Caki2 (cell line): ENCODE data around the gene AKAP1. TPM values are rescaled to one million over a fixed set of nuclear protein-coding genes. Genes with fewer than 3 reads are reported as not detected.

ENCODE experiments used
- total RNA-seq: library from RNA; depleted of rRNA; stranded (reverse); fragments of >200 nt; shearing (Covaris generic); gene quantifications from 2 replicates; pipeline ENCODE4 v1.2.3, GENCODE V29; 2014; ENCODE audit warnings: low replicate concordance; rRNA removed

Gene AKAP1
- total RNA-seq, 1 experiment from 2014 or later: 11.5 TPM

Other genes starting within 250 kb of the AKAP1 start
- 10.2 and 17.0 TPM in 2 replicates for gene TRIM25, start 171.2 kb upstream of the AKAP1 start, total RNA-seq
- gene COIL, start 124.2 kb upstream of the AKAP1 start, total RNA-seq: 7.4 and 9.5 TPM in 2 replicates
- 39.4 and 117 TPM in 2 replicates for gene SCPEP1, start 107.1 kb upstream of the AKAP1 start, total RNA-seq
- 37.1 and 67.1 TPM in 2 replicates for gene MSI2, start 171.3 kb downstream of the AKAP1 start, total RNA-seq